HG03469 (cell line): ENCODE measurements around the gene RAD23B.

Source experiments
- ATAC-seq: cut with Tn5 transposase; IDR thresholded peaks from one replicate; pipeline ENCODE4 v1.9.1; 2021; ENCODE audit warnings: mild to moderate bottlenecking, moderate library complexity, moderate number of reproducible peaks; ENCODE audit not compliant: unreplicated experiment

RAD23B gene

GRCh38 chr9:107368696-107369095 lies 85.6 kb downstream of the RAD23B start:
- ATAC-seq: no peak

DNA sequence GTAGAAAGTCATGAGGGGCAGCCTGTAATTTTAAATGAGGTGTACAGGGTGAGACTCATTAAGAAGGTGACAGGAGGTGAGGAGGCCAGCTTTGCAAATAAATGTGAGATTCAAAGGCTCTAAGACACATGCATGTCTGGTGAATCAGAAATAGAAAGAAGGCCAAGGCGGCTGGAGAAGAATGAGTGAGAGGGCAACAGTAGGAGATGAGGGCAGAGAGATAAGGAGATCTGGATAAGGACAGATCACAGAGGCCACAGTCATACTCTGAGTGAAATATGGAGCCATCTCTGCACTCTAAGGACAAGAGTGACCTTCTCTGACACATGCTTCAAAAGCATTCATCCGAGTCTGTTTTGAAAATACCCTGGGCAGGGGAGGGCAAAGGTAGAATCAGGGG lies 90.7 kb downstream of the RAD23B start:
- no peak for ATAC-seq

DNA sequence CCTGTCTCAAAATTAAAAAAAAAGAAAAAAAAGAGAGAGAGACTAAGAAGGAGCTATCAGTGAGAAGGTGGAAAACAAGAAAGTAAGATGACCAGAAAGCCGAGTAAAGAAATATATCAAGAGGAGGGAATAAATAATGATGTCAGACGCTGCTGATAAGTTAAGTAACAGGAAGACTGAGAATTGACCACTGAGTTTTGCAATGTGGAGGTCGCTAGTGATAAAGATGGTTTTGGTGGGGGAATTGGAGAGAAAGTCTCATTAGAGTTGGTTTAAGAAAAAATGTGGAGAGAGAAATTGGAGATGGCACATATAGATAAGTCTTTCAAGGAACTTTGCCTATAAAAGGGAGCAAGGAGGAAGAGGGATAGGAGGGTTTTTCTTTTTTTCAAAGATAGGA lies 91.9 kb downstream of the RAD23B start:
- ATAC-seq: no peak

DNA sequence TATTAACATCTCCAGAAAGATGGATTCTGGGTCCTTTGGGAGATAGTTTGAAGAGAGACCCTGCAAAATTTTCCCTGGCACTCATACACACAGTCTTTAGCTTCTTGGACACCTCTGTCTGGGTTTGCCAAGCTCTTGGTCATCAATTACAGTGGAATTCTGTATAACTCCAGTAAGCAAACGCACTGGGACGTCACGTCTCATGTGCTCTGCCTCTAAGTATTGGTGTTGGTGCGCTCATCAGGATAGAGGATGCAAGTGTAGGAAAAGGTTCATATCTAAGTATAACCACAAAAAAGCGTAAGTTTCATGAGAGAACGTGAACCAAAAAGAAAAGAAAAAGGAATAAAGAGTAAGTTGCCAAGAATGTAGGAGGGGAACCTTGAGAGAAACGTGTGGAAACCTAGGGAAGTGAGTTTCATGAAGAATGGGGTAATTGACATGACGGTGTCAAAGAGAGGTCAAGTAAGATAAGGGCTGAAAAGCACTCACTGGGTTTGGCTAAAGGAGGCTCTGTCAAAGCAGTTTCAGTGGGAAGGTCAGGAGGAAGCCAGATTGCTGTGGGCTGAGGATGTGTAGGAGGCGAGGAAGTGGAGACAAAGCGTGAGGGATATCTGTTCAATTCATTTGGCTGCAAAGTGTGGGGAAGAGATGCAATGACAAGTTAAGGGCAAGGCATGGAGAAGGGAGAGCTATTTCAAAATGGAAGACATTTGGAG lies 92.7 kb downstream of the RAD23B start:
- no peak for ATAC-seq

DNA sequence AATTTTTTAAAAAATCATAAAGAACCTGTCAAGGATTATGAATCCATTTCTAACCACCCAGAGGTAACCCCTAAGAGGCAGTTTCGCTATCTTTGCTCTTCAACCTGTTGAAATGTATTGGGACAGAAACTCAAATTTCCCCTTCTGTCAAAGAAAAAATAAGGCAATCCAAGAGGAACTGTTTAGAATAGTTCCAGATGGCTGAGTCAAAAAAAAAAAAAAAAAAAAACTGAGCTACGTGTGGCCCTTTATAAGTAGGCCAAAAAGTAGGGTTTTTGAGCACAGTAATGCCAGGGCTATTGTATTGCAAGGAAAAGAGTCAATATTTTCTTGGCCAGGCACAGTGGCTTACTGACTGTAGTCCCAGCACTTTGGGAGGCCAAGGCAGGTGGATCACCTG lies 94.9 kb downstream of the RAD23B start:
- ATAC-seq: no peak
